ENCODE data around the gene HAX1.

GRCh38 chr1:154236855-154237254 is 35.6 kb upstream of the HAX1 start:
- TF ChIP-seq CTCF (conservative IDR thresholded peaks at IDR 0.05 in 1 of 2, IDR thresholded peaks at IDR 0.05 in 1 of 2; ENCODE audit: low read depth in 1 of 2, low read length in 2 of 2) (no peak), EZH2 (IDR thresholded peaks at IDR 0.05; ENCODE audit: low read length, missing control alignments) (no peak)
